OCI-LY1 (cell line): Measurements from ENCODE around the gene KRTAP10-8.
"Not testable (repeated sequence)": the region's sequence is repeated elsewhere in the genome, so short reads cannot be mapped to it uniquely, and the experiment has no call there.

Experiments
- H2AFZ ChIP-seq: fragments of 200-600 bp; sonication (generic), shearing (Covaris generic); 2 replicates; pipeline ENCODE4 v1.6.0; 2014; ENCODE audit warnings: antibody characterized with exemption, mild to moderate bottlenecking, low read length
- H3F3A ChIP-seq: fragments of 200-600 bp; sonication (generic), shearing (Covaris generic); 2 replicates; pipeline ENCODE4 v1.6.0; 2014; ENCODE audit warnings: mild to moderate bottlenecking, antibody characterized with exemption, low read length, moderate library complexity; ENCODE audit not compliant: insufficient read depth
- H3K27ac ChIP-seq: fragments of 200-600 bp; sonication (generic); 2 replicates; pipeline ENCODE4 v1.5.1; 2014; ENCODE audit warnings: low read length, mixed run types, mild to moderate bottlenecking, low read depth; ENCODE audit not compliant: poor library complexity, severe bottlenecking
- H3K27me3 ChIP-seq: fragments of 200-600 bp; sonication (generic); 2 replicates; pipeline ENCODE4 v1.6.0; 2014; ENCODE audit warnings: antibody characterized with exemption, mild to moderate bottlenecking, low read length, moderate library complexity; ENCODE audit not compliant: insufficient read depth
- H3K36me3 ChIP-seq: fragments of 200-600 bp; sonication (generic); 2 replicates; pipeline ENCODE4 v1.6.1; 2014; ENCODE audit warnings: mild to moderate bottlenecking, antibody characterized with exemption, low read length, moderate library complexity, mixed read lengths; ENCODE audit not compliant: insufficient read depth
- H3K4me1 ChIP-seq: fragments of 200-600 bp; sonication (generic); 2 replicates; pipeline ENCODE4 v1.5.1; 2014; ENCODE audit warnings: mild to moderate bottlenecking, low read length, moderate library complexity; ENCODE audit not compliant: insufficient read depth, severe bottlenecking
- H3K4me2 ChIP-seq: fragments of 200-600 bp; sonication (generic), shearing (Covaris generic); 2 replicates; pipeline ENCODE4 v1.6.1; 2014; ENCODE audit warnings: low read length
- H3K4me3 ChIP-seq: fragments of 200-600 bp; sonication (generic); 2 replicates; pipeline ENCODE4 v1.5.1; 2014; ENCODE audit warnings: low read length, low read depth, mild to moderate bottlenecking, mixed read lengths; ENCODE audit not compliant: poor library complexity, severe bottlenecking
- H3K79me2 ChIP-seq: fragments of 200-600 bp; shearing (Covaris generic); 2 replicates; pipeline ENCODE4 v1.6.1; 2016; ENCODE audit warnings: mixed run types, low read length, mixed read lengths; ENCODE audit not compliant: insufficient read depth
- H3K9ac ChIP-seq: fragments of 200-600 bp; sonication (generic), shearing (Covaris generic); 2 replicates; pipeline ENCODE4 v1.6.1; 2014; ENCODE audit warnings: mild to moderate bottlenecking, low read length, mixed read lengths
- H3K9me2 ChIP-seq: fragments of 200-600 bp; sonication (generic), shearing (Covaris generic); 2 replicates; pipeline ENCODE4 v1.6.1; 2014; ENCODE audit warnings: low read depth, mild to moderate bottlenecking, low read length, mixed read lengths
- H3K9me3 ChIP-seq: fragments of 200-600 bp; shearing (Covaris generic); 2 replicates; pipeline ENCODE4 v1.6.1; 2014; ENCODE audit warnings: low read length, mixed read lengths
- H4K20me1 ChIP-seq: fragments of 200-600 bp; sonication (generic), shearing (Covaris generic); 2 replicates; pipeline ENCODE4 v1.6.0; 2016; ENCODE audit warnings: mild to moderate bottlenecking, low read length; ENCODE audit not compliant: insufficient read depth
- EZH2 ChIP-seq: fragments of 200-600 bp; sonication (generic), shearing (Covaris generic); IDR thresholded peaks from 2 replicates; pipeline ENCODE4 v1.8.0; 2017; ENCODE audit warnings: borderline replicate concordance, mixed run types, mild to moderate bottlenecking, antibody characterized with exemption, low read length, moderate library complexity, mixed read lengths
- TF ChIP-seq, protein P1 (sequence below): fragments of 200-600 bp; sonication (generic), shearing (Covaris generic); IDR thresholded peaks from 2 replicates; pipeline ENCODE4 v1.5.1; 2017; ENCODE audit warnings: mild to moderate bottlenecking, antibody characterized with exemption, low read length, moderate library complexity, mixed read lengths

Gene KRTAP10-8

DNA sequence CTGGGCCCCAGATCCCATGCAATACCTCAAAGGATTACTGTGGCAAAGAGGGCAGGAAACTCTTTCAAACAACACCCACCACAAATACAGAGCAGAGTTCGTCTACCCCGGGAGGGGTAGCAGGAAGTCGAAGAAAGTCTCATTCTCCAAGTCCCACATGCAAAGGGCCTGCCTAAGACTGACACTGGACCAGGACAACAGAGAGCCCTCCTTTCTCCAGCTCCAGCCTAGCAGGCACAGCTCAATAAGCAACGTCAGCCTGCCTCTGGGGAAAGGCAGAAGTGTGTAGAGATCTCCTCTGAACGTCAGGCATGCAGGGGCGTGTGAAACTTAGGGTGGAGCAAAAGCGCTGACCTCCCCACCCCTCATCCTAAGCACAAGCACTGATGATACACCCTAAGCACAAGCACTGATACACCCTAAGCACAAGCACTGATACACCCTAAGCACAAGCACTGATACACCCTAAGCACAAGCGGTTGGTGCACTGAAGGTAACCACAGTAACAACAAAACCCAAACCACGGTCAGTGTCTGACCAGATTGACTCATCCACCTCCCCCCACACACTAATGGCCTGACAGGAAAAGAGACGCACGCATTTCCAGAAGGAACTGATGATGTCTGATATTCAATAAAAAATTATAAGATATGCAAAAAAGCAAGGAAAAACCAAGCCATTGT lies 47.2 kb downstream of the KRTAP10-8 start:
- H2AFZ ChIP-seq: no peak overlapping the region
- TF ChIP-seq, protein P1, sequence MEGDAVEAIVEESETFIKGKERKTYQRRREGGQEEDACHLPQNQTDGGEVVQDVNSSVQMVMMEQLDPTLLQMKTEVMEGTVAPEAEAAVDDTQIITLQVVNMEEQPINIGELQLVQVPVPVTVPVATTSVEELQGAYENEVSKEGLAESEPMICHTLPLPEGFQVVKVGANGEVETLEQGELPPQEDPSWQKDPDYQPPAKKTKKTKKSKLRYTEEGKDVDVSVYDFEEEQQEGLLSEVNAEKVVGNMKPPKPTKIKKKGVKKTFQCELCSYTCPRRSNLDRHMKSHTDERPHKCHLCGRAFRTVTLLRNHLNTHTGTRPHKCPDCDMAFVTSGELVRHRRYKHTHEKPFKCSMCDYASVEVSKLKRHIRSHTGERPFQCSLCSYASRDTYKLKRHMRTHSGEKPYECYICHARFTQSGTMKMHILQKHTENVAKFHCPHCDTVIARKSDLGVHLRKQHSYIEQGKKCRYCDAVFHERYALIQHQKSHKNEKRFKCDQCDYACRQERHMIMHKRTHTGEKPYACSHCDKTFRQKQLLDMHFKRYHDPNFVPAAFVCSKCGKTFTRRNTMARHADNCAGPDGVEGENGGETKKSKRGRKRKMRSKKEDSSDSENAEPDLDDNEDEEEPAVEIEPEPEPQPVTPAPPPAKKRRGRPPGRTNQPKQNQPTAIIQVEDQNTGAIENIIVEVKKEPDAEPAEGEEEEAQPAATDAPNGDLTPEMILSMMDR: no peak
- no peak for TF ChIP-seq EZH2
- H3K4me3 ChIP-seq: no peak overlapping the region
- no peak overlapping the region for H3K9ac ChIP-seq
- H3K9me3 ChIP-seq: 0 out of 2 replicates have a peak, but pooled peaks cover 2% of the 10 kb centered on the region
- no peak overlapping the region for H3K27ac ChIP-seq
- H3F3A ChIP-seq: no peaks in the 10 kb centered on the region
- no peak overlapping the region for H3K4me2 ChIP-seq
- no peaks in the 10 kb centered on the region for H4K20me1 ChIP-seq
- no peaks in the 10 kb centered on the region for H3K36me3 ChIP-seq
- H3K9me2 ChIP-seq: no peaks in the 10 kb centered on the region
- H3K79me2 ChIP-seq: no peaks in the 10 kb centered on the region
- H3K4me1 ChIP-seq: no peaks in the 10 kb centered on the region
- peaks cover 12% of the 10 kb centered on the region; the same call in 1 of the 2 replicates for H3K27me3 ChIP-seq

DNA sequence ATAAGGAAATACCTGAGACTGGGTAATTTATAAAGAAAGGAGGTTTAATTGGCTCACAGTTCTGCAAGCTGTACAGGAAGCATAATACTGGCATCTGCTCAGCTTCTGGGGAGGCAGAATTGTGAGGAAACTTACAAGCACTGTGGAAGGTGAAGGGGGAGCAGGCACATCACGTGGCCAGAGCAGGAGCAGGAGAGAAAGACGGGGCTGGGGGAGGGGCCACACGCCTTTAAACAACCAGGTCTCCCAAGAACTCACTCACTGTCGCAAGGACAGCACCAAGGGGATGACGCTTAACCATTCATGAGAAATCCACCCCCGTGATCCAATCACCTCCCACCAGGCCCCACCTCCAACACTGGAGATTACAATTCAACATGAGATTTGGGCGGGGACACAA lies 49.7 kb downstream of the KRTAP10-8 start:
- not testable (repeated sequence) for H3K4me2 ChIP-seq, H3F3A ChIP-seq, H3K9me2 ChIP-seq, H3K4me3 ChIP-seq, H3K27ac ChIP-seq, H3K4me1 ChIP-seq, H3K36me3 ChIP-seq, H2AFZ ChIP-seq, H3K79me2 ChIP-seq, H3K9me3 ChIP-seq, H3K9ac ChIP-seq, H4K20me1 ChIP-seq
- H3K27me3 ChIP-seq: peaks cover 12% of the 10 kb centered on the region; the same call in 1 of the 2 replicates
